K562 (cell line): ENCODE results near the gene ABCB7. TPM values are rescaled to one million over a fixed set of nuclear protein-coding genes. Genes with fewer than 3 reads are reported as not detected.
"Not testable (repeated sequence)": the region's sequence is repeated elsewhere in the genome, so short reads cannot be mapped to it uniquely, and the experiment has no call there.

Source experiments
- ATAC-seq: fragments of 200-7000 bp; cut with Tn5 transposase; 3 replicates; pipeline ENCODE4 v1.9.1; 2020; ENCODE audit warnings: moderate library complexity
- BruUV-seq: library from RNA; stranded (reverse); fragments of 400-500 nt; replicated peaks from 2 replicates; lab custom pipeline; 2021; lab: Mats Ljungman, UMichigan
- CTCF ChIA-PET: fragments of 300-600 bp; formaldehyde crosslinking; extraction: SDS; loops from one replicate; lab custom pipeline; 2021; ENCODE audit warnings: low intra/inter-chr PET ratio; lab: Yijun Ruan, JAX
- POLR2A ChIA-PET: fragments of 300-600, 350-650 bp; sonication (Branson Sonifier 250); formaldehyde crosslinking; extraction: SDS; loops from one replicate; lab custom pipeline; 2021; ENCODE audit warnings: antibody characterized with exemption, inconsistent platforms; lab: Yijun Ruan, JAX
- DNase-seq, 4 experiments: peaks; one replicate each; pipeline versions ENCODE4 v3.0.0 to v3.0.0-alpha.2; 2011 to 2018; ENCODE audit warnings: low spot score in 3 of 4, mixed read lengths in 3 of 4; ENCODE audit errors: extremely low read depth in 1 of 4
- FAIRE-seq: peaks from 2 replicates; lab custom pipeline; 2011; peaks lifted over from hg19 to GRCh38; lab: Jason Lieb, UNC
- H2AFZ ChIP-seq: 2 replicates; pipeline ENCODE4 v1.6.0; 2011; ENCODE audit warnings: low read depth, low read length, control low read depth, inconsistent platforms
- H3K27ac ChIP-seq: fragments of 200-600 bp; 3 replicates; pipeline ENCODE4 v1.8.0; 2011; ENCODE audit warnings: low read depth, mild to moderate bottlenecking, control low read depth, inconsistent platforms, low read length, moderate library complexity, mixed read lengths; ENCODE audit errors: extremely low read depth
- H3K27me3 ChIP-seq, 2 experiments: fragments of 300-600 bp in 1 of 2; 2 replicates in 1 of 2; 3 replicates in 1 of 2; pipeline versions ENCODE4 v1.6.0 to v1.8.0; 2011; ENCODE audit warnings: inconsistent platforms in 2 of 2, low read length in 2 of 2, mild to moderate bottlenecking in 1 of 2, mixed read lengths in 1 of 2, moderate library complexity in 1 of 2; ENCODE audit not compliant: control insufficient read depth in 2 of 2, insufficient read depth in 2 of 2
- H3K36me3 ChIP-seq: fragments of 300-600 bp; 3 replicates; pipeline ENCODE4 v1.8.0; 2011; ENCODE audit warnings: mild to moderate bottlenecking, low read length, inconsistent platforms; ENCODE audit not compliant: control insufficient read depth, insufficient read depth
- H3K4me1 ChIP-seq, 2 experiments: fragments of 200-600 bp in 1 of 2; replicated peaks in 1 of 2; 2 replicates in 1 of 2; 3 replicates in 1 of 2; pipeline versions ENCODE4 v1.5.1 to v1.8.0; 2011; ENCODE audit warnings: inconsistent platforms in 2 of 2, low read length in 2 of 2, mild to moderate bottlenecking in 1 of 2, mixed read lengths in 1 of 2, moderate library complexity in 1 of 2; ENCODE audit not compliant: control insufficient read depth in 2 of 2, insufficient read depth in 2 of 2
- H3K4me2 ChIP-seq: 2 replicates; pipeline ENCODE4 v1.6.1; 2011; ENCODE audit warnings: low read length, control low read depth, inconsistent platforms, mixed read lengths; ENCODE audit not compliant: insufficient read depth
- H3K4me3 ChIP-seq: fragments of 200-600 bp; sonication (generic), shearing (Covaris generic); 2 replicates; pipeline ENCODE4 v1.5.1; 2016; ENCODE audit warnings: control low read depth, inconsistent platforms
- H3K79me2 ChIP-seq: fragments of 200-600 bp; 3 replicates; pipeline ENCODE4 v1.8.0; 2011; ENCODE audit warnings: low read length, inconsistent platforms; ENCODE audit not compliant: control insufficient read depth, insufficient read depth
- H3K9ac ChIP-seq, 2 experiments: 2 replicates each; pipeline versions ENCODE4 v1.6.0 to v1.6.1; 2011; ENCODE audit warnings: low read depth in 2 of 2, low read length in 2 of 2, control low read depth in 1 of 2, inconsistent platforms in 1 of 2, mild to moderate bottlenecking in 1 of 2, mixed read lengths in 1 of 2; ENCODE audit not compliant: insufficient read depth in 1 of 2
- H3K9me1 ChIP-seq: one replicate; pipeline ENCODE4 v1.6.0; 2011; ENCODE audit warnings: inconsistent platforms, mild to moderate bottlenecking, low read length, moderate library complexity; ENCODE audit not compliant: control insufficient read depth, insufficient read depth
- H3K9me3 ChIP-seq: replicated peaks from 2 replicates; pipeline ENCODE4 v1.5.1; 2011; ENCODE audit warnings: low read depth, low read length, inconsistent platforms; ENCODE audit not compliant: control insufficient read depth, insufficient read depth
- H4K20me1 ChIP-seq: replicated peaks from 2 replicates; pipeline ENCODE4 v1.6.1; 2011; ENCODE audit warnings: low read length, inconsistent platforms, mixed read lengths; ENCODE audit not compliant: control insufficient read depth, insufficient read depth
- FOXA3 ChIP-seq, 2 experiments: fragments of 450-650 bp in 1 of 2; sonication (generic) in 1 of 2; formaldehyde crosslinking; IDR thresholded peaks in 1 of 2; conservative IDR thresholded peaks in 1 of 2; 2 replicates each; pipeline versions ENCODE4 v1.4.0 to v1.8.0; 2020 to 2022; ENCODE audit warnings: mild to moderate bottlenecking in 2 of 2, missing genetic modification reagents in 1 of 2
- FOXK2 ChIP-seq, 2 experiments: fragments of 450-650 bp; IDR thresholded peaks in 1 of 2; conservative IDR thresholded peaks in 1 of 2; 2 replicates each; pipeline ENCODE4 v1.6.1; 2016; ENCODE audit warnings: low read depth in 2 of 2, mild to moderate bottlenecking in 1 of 2
- POLR2G ChIP-seq: fragments of 200-400 bp; formaldehyde crosslinking; IDR thresholded peaks from 2 replicates; pipeline ENCODE4 v1.6.1; 2017; ENCODE audit warnings: low read depth, mild to moderate bottlenecking, antibody characterized with exemption, low read length, moderate library complexity
- RBFOX2 ChIP-seq: fragments of 200-400 bp; formaldehyde crosslinking; IDR thresholded peaks from 2 replicates; pipeline ENCODE4 v1.6.1; 2017; ENCODE audit warnings: low read depth, mild to moderate bottlenecking, low read length, moderate library complexity
- YY1 ChIP-seq, 3 experiments: IDR thresholded peaks; 2 replicates each; pipeline ENCODE4 v1.6.1; 2011; ENCODE audit warnings: low read length in 2 of 3, mild to moderate bottlenecking in 2 of 3, moderate library complexity in 2 of 3, borderline replicate concordance in 1 of 3, control low read depth in 1 of 3, low read depth in 1 of 3; ENCODE audit not compliant: insufficient read depth in 3 of 3, insufficient replicate concordance in 2 of 3, control insufficient read depth in 1 of 3, insufficient read length in 1 of 3; ENCODE audit errors: extremely low read depth in 1 of 3
- WGBS: fragments of 100-300 bp; shearing (Covaris generic); methylation state at CpG from one replicate; pipeline ENCODE4 v1.1.6; 2016; ENCODE audit warnings: low coverage, mixed read lengths; ENCODE audit not compliant: insufficient coverage; ENCODE audit errors: missing lambda C conversion rate; 5-methylcytosine and 5-hydroxymethylcytosine counted together
- in situ Hi-C: fragments of 300-500 bp; cut with MboI; formaldehyde crosslinking; loops from 4 replicates; pipeline ENCODE4 v1.15.0; 2018; ENCODE audit warnings: inconsistent platforms, mixed read lengths
- intact Hi-C: fragments of 100-400 bp; cut with micrococcal nuclease; formaldehyde crosslinking; loops from 2 replicates; pipeline ENCODE4 v1.14.2; 2022
- polyA plus RNA-seq, 8 experiments: library from polyadenylated mRNA; depleted of rRNA in 4 of 8; stranded (reverse) in 5 of 8; unstranded in 3 of 8; fragments of >200 nt; fragmentation: Nextera tagmentation in 2 of 8; fragmentation: Illumina TruSeq in 1 of 8; extraction: Ambion mirVana in 2 of 8; extraction: Trizol in 1 of 8; gene quantifications; 2 replicates each; pipeline versions ENCODE4 v1.2.1 to v1.2.3, GENCODE V29; 2011 to 2014; ENCODE audit warnings: inconsistent platforms in 1 of 8, missing spikeins in 1 of 8
- total RNA-seq, 7 experiments: library from RNA; depleted of rRNA in 6 of 7; stranded (reverse); fragments of >200 nt in 6 of 7; fragmentation: Illumina TruSeq in 2 of 7; extraction: Trizol in 2 of 7; gene quantifications; 2 replicates each; pipeline versions ENCODE4 v1.2.1 to v1.2.3, GENCODE V29; 2011 to 2021; ENCODE audit warnings: low replicate concordance in 1 of 7

ABCB7 gene
- total and polyA plus RNA-seq, 9 of the 15 experiments (the other 6 are each of a cell fraction or from before 2014, with no cell fraction given), result 18.3 to 46.2 (median 24.2) TPM

- BruUV-seq, result TSS peak; percentile 61
- 7% methylated on average over 13 of the region's 27 CpGs for WGBS
- TF ChIP-seq RBFOX2 (peak; percentile 38; the same call in 1 of the 2 replicates), FOXK2 (conservative IDR thresholded peaks at IDR 0.05 in 1 of 2, IDR thresholded peaks at IDR 0.05 in 1 of 2; ENCODE audit: low read depth in 2 of 2) (peak; percentile 34 to 39; a peak in 1 of 4 replicates), FOXA3 (CRISPR knock-in tag; conservative IDR thresholded peaks at IDR 0.05 in 1 of 2, IDR thresholded peaks at IDR 0.05 in 1 of 2) (peak; percentile 51 to 83; a peak in 3 of 4 replicates), YY1 (IDR thresholded peaks at IDR 0.05; ENCODE audit: borderline replicate concordance in 1 of 3, control insufficient read depth in 1 of 3, extremely low read depth in 1 of 3, insufficient read depth in 3 of 3, insufficient read length in 1 of 3, insufficient replicate concordance in 2 of 3, low read depth in 1 of 3, low read length in 2 of 3) (peak in 2 of 3 experiments; percentile 16 to 70), POLR2G (peak; percentile 37; the same call in 1 of the 2 replicates)
- CTCF ChIA-PET, ATAC-seq, H3K4me1 ChIP-seq, in situ Hi-C loops, H4K20me1 ChIP-seq, H3K9me1 ChIP-seq, POLR2A ChIA-PET, H3K27ac ChIP-seq, FAIRE-seq, H3K36me3 ChIP-seq, intact Hi-C loops, H3K9me3 ChIP-seq, H3K27me3 ChIP-seq, H3K79me2 ChIP-seq: not testable (repeated sequence)
- Histone ChIP-seq H3K9ac (peak overlapping the region; percentile 46 to 68; a peak in 2 of 4 replicates), H3K4me3 (peak overlapping the region; percentile 34), H3K4me2 (peak overlapping the region; percentile 55; the same call in 1 of the 2 replicates), H2AFZ (peak overlapping the region; percentile 66; the same call in 1 of the 2 replicates)
- DNase-seq, result peak in 1 of 4 experiments; percentile 10
Observed at GRCh38 chrX:75188415-75189206, 32.5 kb upstream of the ABCB7 start.
